Measurements from ENCODE around the gene ARMH3. TPM values are rescaled to one million over a fixed set of nuclear protein-coding genes. Genes with fewer than 3 reads are reported as not detected.

The ARMH3 gene
- total and polyA plus RNA-seq, 10 of the 15 experiments (the other 5 are each of a cell fraction or from before 2014, with no cell fraction given): 13.0 to 33.0 (median 16.4) TPM

GRCh38 chr10:101838416-101838970 lies 217.5 kb downstream of the ARMH3 start (continued):
- TF ChIP-seq PKNOX1 (IDR thresholded peaks at IDR 0.05): no peak

GRCh38 chr10:101837748-101838147 lies 218.2 kb downstream of the ARMH3 start:
- ChIA-PET RAD21 (ENCODE audit: unreplicated experiment) (interaction anchor here (0.8 to 9.5 kb wide), 5 partner anchors 19 to 169 kb away, joined by 3 to 538 read pairs (median 4); partner anchors contain the start of gene OGA), CTCF (interaction anchor here (0.6 to 17.0 kb wide), 19 partner anchors 12 to 1024 kb away, joined by 3 to 697 read pairs (median 5); partner anchors contain the start of gene ARMH3), SMC1A (ENCODE audit: uncharacterized antibody, unreplicated experiment) (interaction anchor here (0.7 to 13.6 kb wide), 13 partner anchors 16 to 235 kb away, joined by 3 to 407 read pairs (median 4); partner anchors contain the start of gene OGA), POLR2A (interaction anchor here (0.6 to 1.4 kb wide), 4 partner anchors 8 to 170 kb away, joined by 3 to 6 read pairs (median 4); partner anchors contain the start of gene OGA)
- H3K9ac ChIP-seq (ENCODE audit: control insufficient read depth, insufficient read depth, low read length): no peak overlapping the region
- no peak overlapping the region for H3K27ac ChIP-seq (ENCODE audit: control insufficient read depth, insufficient read depth)
- H3K27me3 ChIP-seq (replicated peaks in 1 of 2; ENCODE audit: control insufficient read depth in 2 of 2, insufficient read depth in 2 of 2, low read length in 1 of 2): no peaks in the 10 kb centered on the region
- no peaks in the 10 kb centered on the region; the same call in 1 of the 2 replicates for H4K20me1 ChIP-seq (ENCODE audit: control insufficient read depth, insufficient read depth)
- FAIRE-seq (no peak), ATAC-seq (no peak), DNase-seq (ENCODE audit: low read depth, low spot score) (no peak)
- H3K9me3 ChIP-seq (replicated peaks; ENCODE audit: control insufficient read depth, insufficient read depth, low read length): no peaks in the 10 kb centered on the region
- H3K79me2 ChIP-seq (ENCODE audit: control insufficient read depth, insufficient read depth, low read length): no peaks in the 10 kb centered on the region; the same call in 1 of the 2 replicates
- TF ChIP-seq RELB (IDR thresholded peaks at IDR 0.05; ENCODE audit: low read depth) (no peak), USF2 (IDR thresholded peaks at IDR 0.05; ENCODE audit: borderline replicate concordance, low read depth, low read length) (no peak), NFYA (IDR thresholded peaks at IDR 0.05; ENCODE audit: borderline replicate concordance, low read depth, low read length) (no peak), ETV6 (conservative IDR thresholded peaks at IDR 0.05 in 1 of 2, IDR thresholded peaks at IDR 0.05 in 1 of 2; ENCODE audit: borderline replicate concordance in 1 of 2, low read depth in 1 of 2) (no peak), HDAC2 (IDR thresholded peaks at IDR 0.05) (no peak), EED (IDR thresholded peaks at IDR 0.05; ENCODE audit: low read depth) (no peak), STAT3 (IDR thresholded peaks at IDR 0.05; ENCODE audit: low read depth, low read length) (no peak), ZSCAN29 (IDR thresholded peaks at IDR 0.05) (no peak), POLR2AphosphoS2 (IDR thresholded peaks at IDR 0.05; ENCODE audit: low read depth, low read length) (no peak)
- H3K4me1 ChIP-seq (ENCODE audit: control insufficient read depth, insufficient read depth, low read length): peaks cover 21% of the 10 kb centered on the region
- no peak overlapping the region for H3K4me2 ChIP-seq (ENCODE audit: control insufficient read depth, insufficient read depth)
- intact Hi-C loops (cut with micrococcal nuclease; ENCODE audit: unreplicated experiment): loop anchor here (5.0 kb wide), 1 partner anchor 280 kb away; no protein-coding TSS in a partner anchor
- no peak overlapping the region for H2AFZ ChIP-seq (ENCODE audit: control insufficient read depth, low read depth, low read length)
- no peaks in the 10 kb centered on the region; a peak in 1 of 4 replicates for H3K36me3 ChIP-seq (ENCODE audit: control insufficient read depth in 2 of 2, insufficient read depth in 2 of 2, low read length in 1 of 2)
- in situ Hi-C loops (cut with MboI): no loop called here
- BruUV-seq (replicated peaks): no TSS peak
- 88% methylated on average over 2 of the region's 2 CpGs for WGBS (ENCODE audit: insufficient coverage, insufficient replicate concordance, low lambda C conversion rate, missing lambda C conversion rate)
- no peak overlapping the region for H3K4me3 ChIP-seq
